Left renal cortex interstitium (tissue), 4 donors: Measurements from ENCODE around the gene ZC3H10. TPM values are rescaled to one million over a fixed set of nuclear protein-coding genes. Genes with fewer than 3 reads are reported as not detected.
"Not testable (repeated sequence)": the region's sequence is repeated elsewhere in the genome, so short reads cannot be mapped to it uniquely, and the experiment has no call there.

ENCODE experiments used
- DNase-seq, 4 donors: peaks; one replicate each; pipeline ENCODE4 v3.0.0-alpha.2; 2013; ENCODE audit warnings: low read depth in 4 of 4, low spot score in 2 of 4, missing footprints in 1 of 4
- polyA plus RNA-seq, 4 donors: library from polyadenylated mRNA; unstranded; fragments of 120-200 nt; gene quantifications; one replicate each; pipeline ENCODE4 v1.2.1, GENCODE V29; 2013; ENCODE audit not compliant: insufficient read length in 4 of 4

ZC3H10 gene
- polyA plus RNA-seq, 4 donors = 5.8 to 8.4 (median 6.2) TPM

DNA sequence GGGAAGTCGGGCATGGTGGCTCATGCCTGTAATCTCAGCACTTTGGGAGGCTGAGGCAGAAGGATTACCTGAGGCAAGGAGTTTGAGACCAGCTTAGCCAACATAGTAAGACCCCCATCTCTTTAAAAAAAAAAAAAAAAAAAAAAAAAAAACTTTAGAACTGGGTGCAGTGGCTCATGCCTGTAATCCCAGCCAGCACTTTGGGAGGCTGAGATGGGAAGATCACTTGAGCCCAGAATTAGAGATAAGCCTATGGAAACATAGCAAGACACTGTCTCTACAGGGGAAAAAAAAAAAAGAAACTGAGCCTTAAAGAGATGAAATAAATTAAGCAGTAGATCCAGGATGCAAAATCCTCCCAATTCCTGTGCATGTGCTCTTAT lies 15.4 kb upstream of the ZC3H10 start:
- DNase-seq = no peak

DNA sequence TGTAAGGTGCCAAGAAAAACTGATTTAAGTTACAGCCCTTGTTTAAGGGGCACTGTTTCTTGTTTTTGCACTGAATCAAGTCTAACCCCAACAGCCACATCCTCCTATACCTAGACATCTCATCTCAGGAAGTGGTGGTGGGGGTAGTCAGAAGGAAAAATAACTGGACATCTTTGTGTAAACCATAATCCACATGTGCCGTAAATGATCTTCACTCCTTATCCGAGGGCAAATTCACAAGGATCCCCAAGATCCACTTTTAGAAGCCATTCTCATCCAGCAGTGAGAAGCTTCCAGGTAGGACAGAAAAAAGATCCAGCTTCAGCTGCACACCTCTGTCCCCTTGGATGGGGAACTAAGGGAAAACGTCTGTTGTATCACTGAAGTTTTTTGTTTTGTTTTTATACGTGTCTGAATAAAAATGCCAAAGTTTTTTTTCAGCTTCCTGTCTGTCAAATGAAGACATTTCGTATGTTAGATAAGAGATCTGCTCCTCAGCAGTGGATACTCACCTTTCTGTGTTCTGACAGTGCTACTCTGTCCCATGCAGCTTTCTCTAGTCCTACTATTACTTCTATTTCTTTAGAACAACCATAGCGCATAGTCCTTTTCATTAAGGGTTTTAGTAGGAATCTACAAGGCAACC lies 14.9 kb upstream of the ZC3H10 start:
- DNase-seq = no peak

DNA sequence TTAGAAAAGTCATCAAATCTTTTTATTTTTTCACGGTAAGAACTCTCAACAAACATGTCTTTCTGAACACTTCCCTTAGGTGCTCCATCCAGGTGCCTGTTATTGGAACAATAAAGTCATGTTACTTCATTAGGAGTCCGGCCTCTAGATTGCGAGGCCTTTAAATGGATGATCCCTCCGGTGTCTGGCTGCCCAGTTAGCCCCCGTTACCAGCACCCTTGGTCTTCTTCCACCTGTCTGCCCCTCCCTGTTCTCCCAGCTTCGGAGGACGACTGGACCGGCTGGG lies 14.3 kb upstream of the ZC3H10 start:
- DNase-seq = no peak

DNA sequence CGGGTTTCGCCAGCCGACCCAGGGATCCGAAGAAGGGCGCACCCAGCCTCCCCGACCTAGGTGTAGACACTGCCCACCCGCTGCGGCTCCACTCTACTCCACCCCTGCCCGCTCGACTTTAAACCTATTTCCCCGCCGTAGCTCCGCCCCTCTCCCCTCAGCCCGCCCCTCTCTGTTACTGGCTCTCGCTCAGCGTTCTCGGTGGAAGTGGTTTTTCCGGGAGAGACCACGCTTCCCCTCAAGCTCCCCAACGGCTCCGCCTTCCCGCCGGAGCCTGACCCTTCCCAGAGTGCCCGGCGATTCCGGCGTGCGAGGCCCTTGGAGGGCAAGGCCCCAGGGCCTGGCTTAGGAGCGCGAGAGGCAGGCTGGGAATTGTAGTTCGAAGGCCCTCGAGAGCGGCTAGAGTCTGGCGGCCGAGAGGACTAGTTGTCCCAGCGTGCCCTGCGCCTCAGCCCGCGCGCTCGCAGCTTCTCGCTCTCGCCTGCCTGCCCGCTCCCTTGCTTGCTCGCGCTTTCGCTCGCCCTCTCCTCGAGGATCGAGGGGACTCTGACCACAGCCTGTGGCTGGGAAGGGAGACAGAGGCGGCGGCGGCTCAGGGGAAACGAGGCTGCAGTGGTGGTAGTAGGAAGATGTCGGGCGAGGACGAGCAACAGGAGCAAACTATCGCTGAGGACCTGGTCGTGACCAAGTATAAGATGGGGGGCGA lies 13.8 kb upstream of the ZC3H10 start, which contains the start of gene PA2G4:
TSS of gene PA2G4 (plus strand) at position 451 of the 706 bp plus-strand sequence. CDS start at position 630, 179 bp downstream.
- peak; percentile 93 to 99 (median 96) for DNase-seq

DNA sequence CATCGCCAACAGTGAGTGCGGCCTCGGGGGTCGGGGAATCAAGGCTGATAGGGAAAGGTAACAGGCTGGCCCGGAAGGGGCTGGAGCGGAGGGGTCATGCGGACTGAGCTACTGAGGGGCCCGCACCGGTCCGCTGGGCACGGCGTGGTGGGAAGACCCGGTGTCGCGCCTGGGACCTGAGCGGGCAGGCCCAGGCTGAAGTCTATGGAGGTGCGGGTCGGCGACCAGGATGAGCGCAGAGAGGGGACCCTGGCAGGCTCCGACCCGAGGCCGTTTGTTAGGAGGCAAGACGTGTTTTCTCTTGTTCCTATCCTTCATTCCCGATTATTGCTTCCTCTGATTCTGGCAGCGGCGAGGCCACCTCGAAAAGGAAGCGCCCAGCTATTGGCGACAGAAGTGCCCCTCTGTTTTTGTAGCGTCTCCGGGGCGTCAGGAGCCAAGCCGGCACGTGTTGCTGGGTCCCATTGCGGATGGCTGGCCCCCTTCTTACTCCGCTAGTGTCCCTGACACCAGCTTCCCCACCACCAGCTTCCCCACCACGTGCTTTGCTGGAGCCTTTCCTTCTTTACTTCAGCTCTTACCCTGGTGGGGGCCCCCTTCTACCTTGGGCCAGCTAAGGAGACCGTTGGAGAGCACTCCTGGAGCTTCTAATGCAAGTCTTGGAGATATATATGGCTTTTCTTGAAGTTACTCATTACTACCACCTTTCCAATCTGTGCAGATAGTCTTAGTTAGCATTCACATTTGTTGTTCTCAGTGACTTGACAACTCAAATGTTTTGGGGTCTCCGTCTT lies 13.1 kb upstream of the ZC3H10 start:
- no peak for DNase-seq

DNA sequence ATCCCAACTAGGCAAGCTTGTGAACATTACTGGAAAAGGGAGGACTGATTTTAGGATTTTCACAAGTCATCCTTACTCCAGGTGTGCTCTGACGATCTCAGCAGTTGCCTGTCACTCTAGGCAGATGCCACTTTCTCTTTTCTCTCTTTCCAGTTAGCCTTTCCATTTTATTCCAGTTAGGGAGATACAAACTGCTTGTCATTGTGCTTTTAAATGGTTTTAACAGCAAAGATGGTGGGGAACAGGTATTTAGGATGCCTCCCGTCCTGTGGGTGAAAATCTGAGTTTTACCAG lies 12.5 kb upstream of the ZC3H10 start:
- DNase-seq = no peak

DNA sequence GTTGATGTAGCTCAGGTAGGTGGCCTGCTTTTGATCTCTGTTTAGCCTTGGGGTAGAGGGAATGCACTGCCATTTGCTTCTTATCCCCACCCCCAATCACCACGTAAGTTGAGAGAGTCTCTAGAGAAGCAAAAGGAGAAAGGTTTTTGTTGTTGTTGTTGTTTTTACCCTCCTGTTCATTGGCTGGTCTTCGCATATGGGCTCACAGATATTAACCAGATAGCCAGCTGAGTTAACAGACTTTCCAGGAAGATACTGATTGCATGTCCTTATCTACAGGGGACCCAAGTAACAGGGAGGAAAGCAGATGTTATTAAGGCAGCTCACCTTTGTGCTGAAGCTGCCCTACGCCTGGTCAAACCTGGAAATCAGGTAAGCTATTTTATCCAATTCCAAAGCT lies 10.8 kb upstream of the ZC3H10 start:
- DNase-seq = no peak

DNA sequence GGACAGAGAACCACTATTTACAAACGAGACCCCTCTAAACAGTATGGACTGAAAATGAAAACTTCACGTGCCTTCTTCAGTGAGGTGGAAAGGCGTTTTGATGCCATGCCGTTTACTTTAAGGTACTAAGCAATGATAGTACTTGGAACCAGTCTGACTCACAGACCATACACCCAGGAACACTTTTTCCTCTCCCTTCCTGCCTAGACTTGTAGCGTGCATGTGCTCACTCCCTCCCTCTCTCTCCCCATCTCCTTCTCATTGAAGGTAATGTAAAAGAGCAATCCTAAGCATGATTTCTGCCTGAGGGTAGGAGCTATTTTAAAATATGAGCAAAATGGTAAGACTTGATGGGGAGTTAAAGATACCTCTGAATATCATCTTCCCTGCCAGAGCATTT lies 7.5 kb upstream of the ZC3H10 start:
- DNase-seq = no peak

DNA sequence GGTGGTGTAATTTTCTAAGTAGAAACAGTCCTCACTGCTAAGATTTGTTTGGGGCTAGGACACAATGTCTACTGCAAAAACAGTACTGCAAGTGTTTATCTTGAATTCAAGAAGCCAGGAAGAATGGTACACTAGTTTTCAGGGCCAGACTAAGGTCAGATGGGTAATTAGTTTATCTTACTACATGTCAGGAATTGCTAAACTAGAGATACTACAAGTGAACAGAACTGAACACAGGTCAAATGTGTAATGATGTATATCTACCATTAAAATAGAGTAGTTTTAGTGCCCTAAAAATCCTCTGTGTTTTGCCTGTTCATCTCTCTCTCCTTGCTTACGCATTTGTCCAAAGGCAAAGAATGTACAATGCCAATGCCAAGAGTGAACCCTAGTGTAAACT lies 4.0 kb upstream of the ZC3H10 start:
- DNase-seq = no peak

DNA sequence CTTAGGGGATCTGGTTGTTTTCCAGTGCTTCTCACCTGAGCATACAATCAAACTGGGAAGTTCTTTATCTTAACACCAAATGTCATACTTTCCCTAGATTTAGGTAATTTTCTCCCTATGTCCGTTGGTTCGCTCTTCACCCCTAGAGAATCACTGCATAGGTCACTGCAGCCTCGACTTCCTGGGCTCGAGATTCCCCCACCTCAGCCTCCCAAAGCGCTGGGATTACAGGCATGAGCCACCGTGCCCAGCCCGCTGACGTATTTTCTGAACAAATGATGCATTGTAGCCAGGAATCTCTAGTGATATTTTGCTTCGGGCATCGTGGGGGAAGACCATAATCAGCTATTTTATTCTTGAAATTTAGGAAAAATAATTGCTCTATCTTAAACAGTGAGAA lies 2.7 kb upstream of the ZC3H10 start:
- DNase-seq = peak in 1 of 4 donors; percentile 6

DNA sequence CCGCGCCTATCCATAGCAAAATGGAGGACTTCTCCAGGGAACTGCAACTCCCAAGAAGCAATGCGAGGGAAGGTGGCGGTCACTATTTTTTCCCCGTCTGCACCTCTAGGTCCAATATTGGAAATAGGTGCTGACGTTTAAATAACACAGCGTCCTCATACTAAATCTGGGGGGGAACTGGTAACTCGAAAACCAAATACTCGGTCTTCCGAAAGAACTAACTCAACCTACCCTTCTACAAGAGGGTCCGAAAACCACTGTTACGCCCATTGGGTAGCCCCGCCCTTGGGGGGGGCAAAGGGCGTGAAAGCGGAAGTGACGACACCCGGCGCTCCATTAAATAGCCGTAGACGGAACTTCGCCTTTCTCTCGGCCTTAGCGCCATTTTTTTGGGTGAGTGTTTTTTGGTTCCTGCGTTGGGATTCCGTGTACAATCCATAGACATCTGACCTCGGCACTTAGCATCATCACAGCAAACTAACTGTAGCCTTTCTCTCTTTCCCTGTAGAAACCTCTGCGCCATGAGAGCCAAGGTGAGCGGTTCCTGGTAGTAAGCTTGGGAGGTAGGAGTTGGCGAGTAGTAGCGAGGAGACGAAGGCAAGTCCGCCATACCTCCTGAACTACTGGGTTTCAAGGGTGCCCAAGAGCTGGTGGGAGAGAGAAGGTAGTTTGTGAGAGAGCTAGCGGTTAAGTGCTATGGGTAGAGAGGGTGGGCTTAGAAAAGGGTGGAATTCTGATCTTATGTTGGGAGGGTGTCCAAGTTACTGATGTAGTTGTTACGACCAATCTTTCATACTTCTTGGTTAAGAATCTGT lies 1.6 kb upstream of the ZC3H10 start, which contains the start of gene RPL41:
TSS of gene RPL41 (plus strand) at position 367 of the 815 bp plus-strand sequence.
- peak; percentile 97 to 100 (median 98) for DNase-seq

DNA sequence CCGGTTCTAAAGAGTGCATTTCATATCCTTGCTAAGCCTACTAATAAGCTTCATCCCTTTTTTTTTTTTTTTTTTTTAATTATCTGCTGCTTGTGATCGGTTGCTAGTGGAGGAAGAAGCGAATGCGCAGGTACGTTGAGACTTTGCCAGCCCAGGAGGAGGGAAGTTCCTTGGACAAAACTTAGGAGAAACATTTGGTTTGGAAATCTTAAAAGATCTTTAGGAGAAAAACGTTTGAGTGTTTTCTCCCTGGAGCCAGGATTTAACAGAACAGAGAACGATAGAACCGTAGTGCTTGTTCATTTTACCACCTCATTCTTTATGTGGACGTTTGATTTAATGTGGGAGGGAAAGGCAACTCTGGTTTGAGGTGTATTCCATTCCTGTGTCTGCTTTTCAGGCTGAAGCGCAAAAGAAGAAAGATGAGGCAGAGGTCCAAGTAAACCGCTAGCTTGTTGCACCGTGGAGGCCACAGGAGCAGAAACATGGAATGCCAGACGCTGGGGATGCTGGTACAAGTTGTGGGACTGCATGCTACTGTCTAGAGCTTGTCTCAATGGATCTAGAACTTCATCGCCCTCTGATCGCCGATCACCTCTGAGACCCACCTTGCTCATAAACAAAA lies 872 bp upstream of the ZC3H10 start:
- not testable (repeated sequence) for DNase-seq

DNA sequence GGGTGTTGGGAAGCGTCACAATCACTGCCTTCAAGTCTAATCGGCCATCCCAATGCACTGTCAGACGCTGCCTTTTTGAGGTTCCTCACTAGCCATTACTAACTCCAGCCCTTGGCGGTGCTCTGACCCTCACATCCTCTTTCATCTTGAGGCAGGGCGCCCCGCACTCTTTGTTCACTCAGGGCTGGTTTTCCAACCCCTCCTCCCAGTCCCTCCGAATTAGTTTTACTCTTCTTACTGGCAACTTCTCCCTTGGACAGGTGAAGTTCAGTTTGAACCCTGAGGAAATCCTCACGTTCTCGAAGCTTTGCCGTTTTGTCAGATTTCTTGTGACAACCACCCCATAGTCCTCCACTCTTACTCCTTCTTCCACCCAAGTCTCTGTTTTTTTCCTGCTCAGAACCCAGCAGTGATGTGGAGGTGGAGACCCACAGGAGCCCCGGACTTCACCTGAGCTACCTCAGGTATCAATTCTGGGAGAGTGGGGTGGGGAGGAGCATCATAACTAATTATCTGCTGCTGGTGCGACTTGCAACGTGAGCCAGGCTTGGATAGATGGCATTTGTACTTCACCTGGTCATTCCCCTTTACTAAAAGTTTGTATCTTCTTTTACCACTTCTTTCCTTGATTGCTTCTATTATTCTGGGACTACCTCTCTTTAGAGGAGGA lies 757 bp downstream of the ZC3H10 start:
- DNase-seq = no peak

DNA sequence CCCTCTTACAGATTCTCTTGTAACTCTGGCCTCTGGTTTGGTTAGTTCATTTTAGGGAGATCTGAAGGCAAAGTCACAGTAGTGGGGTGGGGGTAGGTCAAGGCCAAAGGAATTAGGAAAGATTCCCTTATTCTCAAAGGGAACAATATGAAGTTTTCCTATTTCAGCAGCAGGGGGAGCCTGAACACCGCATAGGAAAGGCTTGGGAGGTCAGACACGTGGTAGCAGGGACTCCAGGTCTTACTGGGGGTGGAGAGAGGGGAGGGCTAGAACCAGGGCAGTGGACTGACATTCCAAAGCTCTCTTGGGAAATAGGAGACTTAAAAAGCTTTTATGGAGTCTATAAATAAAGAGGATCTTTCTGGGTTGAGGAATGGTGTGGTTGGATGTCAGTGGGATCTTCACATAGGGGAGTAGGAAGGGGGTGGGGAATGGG lies 1.3 kb downstream of the ZC3H10 start:
- peak in 3 of 4 donors; percentile 43 to 84 (median 67) for DNase-seq

DNA sequence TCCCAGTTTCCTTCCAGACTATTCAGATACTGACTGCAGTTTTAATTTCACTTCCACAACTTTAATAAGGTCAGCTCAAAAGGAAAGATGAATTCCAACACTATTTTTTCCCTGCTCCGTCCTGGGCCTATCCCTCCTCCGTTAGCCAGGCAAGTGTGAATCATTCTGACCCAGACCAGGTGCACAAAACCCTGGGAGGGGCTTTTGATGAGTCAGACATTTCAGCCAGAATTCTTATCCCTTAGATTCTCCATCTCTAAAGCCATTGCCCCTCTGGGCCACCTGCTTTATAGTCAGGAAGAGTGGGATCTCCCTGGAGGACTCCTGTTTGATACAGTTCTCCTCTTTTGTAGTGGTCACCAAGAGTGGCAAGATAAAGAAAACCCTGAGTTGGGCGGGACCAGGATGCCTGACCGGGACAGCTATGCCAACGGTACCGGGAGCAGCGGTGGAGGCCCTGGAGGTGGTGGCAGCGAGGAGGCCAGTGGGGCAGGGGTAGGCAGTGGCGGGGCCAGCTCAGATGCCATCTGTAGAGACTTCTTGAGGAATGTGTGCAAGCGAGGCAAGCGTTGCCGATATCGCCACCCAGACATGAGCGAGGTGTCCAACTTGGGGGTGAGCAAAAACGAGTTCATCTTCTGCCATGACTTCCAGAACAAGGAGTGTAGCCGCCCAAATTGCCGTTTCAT lies 2.2 kb downstream of the ZC3H10 start:
- no peak for DNase-seq

DNA sequence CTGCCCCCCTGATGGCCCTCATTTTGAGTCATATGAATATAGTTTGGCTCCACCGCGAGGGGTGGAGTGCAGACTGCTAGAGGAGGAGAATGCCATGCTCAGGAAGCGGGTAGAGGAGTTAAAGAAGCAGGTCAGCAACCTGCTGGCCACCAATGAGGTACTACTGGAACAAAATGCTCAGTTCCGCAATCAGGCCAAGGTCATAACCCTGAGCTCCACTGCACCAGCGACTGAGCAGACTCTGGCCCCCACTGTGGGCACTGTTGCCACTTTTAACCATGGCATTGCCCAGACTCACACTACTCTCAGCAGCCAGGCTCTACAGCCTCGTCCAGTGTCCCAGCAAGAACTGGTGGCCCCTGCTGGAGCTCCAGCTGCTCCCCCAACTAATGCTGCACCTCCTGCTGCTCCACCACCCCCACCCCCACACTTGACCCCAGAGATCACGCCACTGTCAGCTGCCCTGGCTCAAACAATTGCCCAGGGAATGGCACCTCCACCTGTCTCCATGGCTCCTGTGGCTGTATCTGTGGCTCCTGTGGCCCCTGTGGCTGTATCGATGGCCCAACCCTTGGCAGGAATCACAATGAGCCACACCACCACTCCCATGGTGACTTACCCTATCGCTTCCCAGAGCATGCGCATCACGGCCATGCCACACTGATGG lies 3.3 kb downstream of the ZC3H10 start:
- DNase-seq = no peak

DNA sequence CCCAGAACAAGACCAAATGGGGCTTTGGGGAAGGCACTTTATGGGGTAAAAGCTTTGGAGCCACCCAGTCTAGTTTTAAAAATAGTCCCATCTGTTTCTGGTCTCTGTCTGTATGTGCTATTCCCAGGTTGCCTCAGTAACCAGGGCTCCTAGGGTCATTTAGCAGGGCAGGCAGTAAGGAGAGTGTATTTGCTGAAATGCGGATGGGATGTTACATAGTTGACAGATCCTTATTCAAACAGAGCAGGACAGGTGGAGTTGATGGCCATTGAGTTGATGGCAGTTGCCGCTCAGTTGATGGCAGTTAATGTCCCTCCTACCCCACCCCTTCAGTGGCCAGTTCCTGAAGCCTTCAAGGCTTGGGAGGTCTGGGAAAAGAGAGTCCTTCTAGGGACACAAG lies 4.6 kb downstream of the ZC3H10 start:
- DNase-seq = no peak

DNA sequence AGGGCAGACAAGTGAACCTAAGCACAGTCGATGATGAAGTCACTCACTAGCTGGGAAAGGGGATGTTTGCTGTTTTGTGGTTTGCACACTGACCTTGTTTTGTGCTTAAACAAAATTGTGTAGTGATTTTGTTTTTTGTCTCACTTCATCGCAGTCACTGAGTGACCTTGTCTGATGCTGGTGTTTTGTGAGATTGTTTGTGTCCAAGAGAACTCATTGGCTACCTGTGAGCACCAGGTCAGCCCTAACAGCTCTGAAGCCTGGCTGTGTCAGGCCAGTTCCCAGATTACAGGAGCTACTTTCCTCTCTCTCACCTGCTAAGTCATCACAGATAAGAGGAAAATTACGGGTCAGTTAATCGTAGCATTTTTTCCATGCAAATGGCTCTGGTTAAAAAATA lies 6.1 kb downstream of the ZC3H10 start:
- DNase-seq = no peak

DNA sequence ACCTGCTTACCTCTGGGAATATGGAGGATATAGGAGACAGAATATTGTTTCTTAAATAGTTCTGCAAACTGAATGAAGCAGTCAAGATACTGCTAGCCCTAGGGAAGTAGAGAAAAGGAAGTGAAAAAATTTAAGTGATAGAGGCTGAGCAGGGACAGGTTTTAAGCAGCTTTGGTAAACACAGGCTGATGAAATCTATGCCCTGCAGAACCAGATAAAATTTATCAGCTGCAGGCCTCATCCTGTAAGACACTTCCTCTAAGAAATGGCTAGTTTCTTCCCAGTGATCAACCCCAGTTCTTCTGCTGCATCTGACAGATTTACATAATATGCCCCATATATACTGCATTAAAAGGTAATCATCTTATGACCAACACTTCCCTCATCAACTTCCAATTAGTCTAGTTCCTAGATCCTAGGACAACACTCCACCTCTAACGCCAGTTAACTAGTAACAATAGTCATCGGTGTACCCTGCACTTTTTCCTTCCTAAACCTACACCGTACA lies 8.7 kb downstream of the ZC3H10 start:
- no peak for DNase-seq
